Hepatocyte (in vitro differentiated cells): ENCODE measurements around the gene ATP6V0A4.

Source experiments
- EZH2 ChIP-seq: fragments of 200-600 bp; sonication (generic); IDR thresholded peaks from 2 replicates; pipeline ENCODE4 v1.6.1; 2016; ENCODE audit warnings: antibody characterized with exemption, mild to moderate bottlenecking, borderline replicate concordance
- EZH2phosphoT487 ChIP-seq: fragments of 200-600 bp; sonication (generic); IDR thresholded peaks from one replicate; pipeline ENCODE4 v1.6.1; 2018; ENCODE audit warnings: antibody characterized with exemption, mild to moderate bottlenecking, low read depth, moderate library complexity; ENCODE audit not compliant: unreplicated experiment, severe bottlenecking
- TF ChIP-seq, protein P1 (sequence below): fragments of 200-600 bp; sonication (generic); IDR thresholded peaks from 2 replicates; pipeline ENCODE4 v1.5.1; 2016; ENCODE audit warnings: antibody characterized with exemption, mild to moderate bottlenecking; ENCODE audit not compliant: poor library complexity

DNA sequence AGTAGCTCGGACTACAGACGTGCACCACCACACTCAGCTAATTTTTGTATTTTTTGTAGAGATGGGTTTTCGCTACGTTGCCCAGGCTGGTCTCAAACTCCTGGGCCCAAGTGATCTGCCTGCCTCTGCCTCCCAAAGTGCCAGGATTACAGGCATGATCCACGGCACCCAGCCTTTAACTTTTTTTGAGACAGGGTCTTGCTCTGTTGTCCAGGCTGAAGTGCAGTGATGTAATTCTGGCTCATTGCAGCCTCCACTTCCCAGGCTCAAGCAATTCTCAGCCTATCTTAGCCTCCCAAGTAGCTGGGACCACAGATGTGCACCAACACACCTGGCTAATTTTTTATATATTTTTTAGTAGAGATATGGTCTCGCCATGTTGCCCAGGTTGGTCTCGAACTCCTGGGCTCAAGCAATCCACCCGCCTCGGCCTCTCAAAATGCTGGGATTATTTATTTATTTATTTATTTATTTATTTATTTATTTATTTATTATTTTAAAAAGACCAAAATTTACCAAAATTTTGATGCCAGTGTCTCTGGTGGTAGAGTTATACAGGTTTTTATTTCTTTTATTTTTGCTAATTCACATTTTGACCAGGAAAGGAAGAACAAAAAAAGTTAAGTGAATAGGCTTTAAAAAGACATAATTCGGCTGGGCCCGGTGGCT is 25.0 kb upstream of the ATP6V0A4 start:
- TF ChIP-seq, protein P1, sequence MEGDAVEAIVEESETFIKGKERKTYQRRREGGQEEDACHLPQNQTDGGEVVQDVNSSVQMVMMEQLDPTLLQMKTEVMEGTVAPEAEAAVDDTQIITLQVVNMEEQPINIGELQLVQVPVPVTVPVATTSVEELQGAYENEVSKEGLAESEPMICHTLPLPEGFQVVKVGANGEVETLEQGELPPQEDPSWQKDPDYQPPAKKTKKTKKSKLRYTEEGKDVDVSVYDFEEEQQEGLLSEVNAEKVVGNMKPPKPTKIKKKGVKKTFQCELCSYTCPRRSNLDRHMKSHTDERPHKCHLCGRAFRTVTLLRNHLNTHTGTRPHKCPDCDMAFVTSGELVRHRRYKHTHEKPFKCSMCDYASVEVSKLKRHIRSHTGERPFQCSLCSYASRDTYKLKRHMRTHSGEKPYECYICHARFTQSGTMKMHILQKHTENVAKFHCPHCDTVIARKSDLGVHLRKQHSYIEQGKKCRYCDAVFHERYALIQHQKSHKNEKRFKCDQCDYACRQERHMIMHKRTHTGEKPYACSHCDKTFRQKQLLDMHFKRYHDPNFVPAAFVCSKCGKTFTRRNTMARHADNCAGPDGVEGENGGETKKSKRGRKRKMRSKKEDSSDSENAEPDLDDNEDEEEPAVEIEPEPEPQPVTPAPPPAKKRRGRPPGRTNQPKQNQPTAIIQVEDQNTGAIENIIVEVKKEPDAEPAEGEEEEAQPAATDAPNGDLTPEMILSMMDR: no peak
- TF ChIP-seq EZH2: no peak
- TF ChIP-seq EZH2phosphoT487: no peak
